HG03097 (cell line): ENCODE measurements around the gene AAR2.

Experiments used
- ATAC-seq: cut with Tn5 transposase; IDR thresholded peaks from one replicate; pipeline ENCODE4 v1.9.1; 2021; ENCODE audit not compliant: unreplicated experiment, low FRiP score

AAR2 gene, protein sequence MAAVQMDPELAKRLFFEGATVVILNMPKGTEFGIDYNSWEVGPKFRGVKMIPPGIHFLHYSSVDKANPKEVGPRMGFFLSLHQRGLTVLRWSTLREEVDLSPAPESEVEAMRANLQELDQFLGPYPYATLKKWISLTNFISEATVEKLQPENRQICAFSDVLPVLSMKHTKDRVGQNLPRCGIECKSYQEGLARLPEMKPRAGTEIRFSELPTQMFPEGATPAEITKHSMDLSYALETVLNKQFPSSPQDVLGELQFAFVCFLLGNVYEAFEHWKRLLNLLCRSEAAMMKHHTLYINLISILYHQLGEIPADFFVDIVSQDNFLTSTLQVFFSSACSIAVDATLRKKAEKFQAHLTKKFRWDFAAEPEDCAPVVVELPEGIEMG

DNA sequence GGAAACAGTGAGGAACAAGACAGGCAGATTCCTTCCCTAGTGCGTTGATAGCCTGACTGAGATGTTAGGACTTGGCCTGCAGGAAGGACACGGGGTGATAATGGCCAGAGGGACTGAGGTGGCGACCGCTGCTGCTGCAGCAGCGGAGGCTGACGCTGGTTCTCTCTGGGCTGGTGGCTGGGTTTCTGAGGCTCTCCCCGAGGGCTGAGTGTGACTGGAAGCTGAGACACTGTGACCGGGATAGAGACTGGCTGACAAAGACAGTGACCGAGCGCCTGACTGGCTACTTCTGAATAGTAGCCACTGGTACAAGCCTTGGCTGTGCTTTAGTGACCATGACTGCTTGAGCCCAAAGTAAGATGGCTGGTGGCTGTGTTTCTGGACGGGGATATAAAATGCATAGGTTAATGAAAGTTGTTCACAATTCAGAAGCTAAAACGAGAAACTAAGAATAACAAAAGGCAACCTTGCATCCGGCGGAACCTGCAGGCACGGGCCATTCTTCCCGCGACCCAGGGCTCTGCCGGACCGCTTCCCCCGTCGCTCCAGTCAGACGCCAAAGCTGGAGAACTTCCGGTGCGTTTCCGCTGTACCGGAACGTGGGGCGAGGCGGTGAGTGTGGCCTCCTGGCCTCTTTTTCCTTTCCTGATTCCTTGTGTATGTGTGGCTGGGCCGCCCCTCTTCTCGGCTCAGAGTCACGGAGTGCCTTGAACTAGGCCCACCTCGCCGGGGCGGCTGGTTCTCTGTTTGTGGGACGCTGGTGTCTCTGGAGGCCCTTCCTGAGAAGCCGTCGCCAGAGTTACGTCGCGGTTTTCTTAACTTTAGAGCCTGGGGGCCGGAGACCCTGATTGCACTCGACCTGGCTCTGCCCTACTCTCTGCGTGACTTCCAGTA lies at the start of gene AAR2:
Gene AAR2, plus strand, starts transcription at position 587 of the 894 bp plus-strand sequence. CDS start 3,391 bp downstream, outside the sequence.
- peak; percentile 75 for ATAC-seq

GRCh38 chr20:36193977-36194712 lies 42.1 kb upstream of the AAR2 start:
- no peak for ATAC-seq

- ATAC-seq = no peak
Observed at GRCh38 chr20:36196676-36197075, 39.6 kb upstream of the AAR2 start.

GRCh38 chr20:36197271-36197670 lies 39.0 kb upstream of the AAR2 start:
- no peak for ATAC-seq

DNA sequence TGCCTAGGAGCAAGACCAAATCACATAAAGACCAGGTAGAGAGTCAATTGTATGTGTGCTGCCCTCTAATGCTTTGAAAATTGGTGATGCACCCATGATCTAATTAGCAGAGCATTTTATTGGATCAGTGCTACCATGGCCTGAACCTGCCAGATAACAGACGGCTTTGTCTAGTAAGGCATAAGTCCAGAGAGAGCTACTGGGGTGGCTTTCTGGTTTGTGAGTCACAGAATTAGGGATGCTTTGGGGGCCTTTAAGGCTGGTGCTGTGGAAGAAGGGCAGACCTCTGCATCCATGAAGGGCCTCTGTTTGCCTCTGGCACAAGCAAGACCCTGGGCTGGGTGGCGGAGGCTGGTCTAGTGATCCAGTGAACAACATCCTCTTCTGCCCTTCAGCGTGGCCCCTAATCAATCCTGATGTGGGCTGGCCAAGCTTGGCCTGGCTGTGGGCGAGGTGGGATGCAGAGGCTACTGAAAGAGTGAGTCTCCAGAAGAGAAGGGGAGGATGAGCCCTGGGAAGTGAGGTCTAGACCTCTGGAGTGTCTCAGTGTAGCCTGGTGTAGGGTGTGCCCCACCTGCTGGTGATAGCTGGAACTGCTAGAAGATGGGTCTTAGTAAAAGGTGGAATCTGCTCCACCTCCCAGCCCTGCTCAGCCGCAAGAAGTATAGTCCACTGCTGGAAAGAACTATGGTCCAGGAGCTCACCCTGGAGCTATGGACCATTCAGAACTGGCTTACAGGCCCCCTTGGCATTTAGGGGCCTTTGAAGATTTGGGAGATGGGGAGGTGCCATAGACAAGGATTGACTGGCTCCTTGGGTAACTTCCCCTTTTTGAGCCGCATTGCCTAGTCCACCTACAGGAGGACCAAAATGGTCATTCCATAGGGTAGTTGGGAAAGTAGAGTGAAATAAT lies 36.7 kb upstream of the AAR2 start:
- no peak for ATAC-seq

DNA sequence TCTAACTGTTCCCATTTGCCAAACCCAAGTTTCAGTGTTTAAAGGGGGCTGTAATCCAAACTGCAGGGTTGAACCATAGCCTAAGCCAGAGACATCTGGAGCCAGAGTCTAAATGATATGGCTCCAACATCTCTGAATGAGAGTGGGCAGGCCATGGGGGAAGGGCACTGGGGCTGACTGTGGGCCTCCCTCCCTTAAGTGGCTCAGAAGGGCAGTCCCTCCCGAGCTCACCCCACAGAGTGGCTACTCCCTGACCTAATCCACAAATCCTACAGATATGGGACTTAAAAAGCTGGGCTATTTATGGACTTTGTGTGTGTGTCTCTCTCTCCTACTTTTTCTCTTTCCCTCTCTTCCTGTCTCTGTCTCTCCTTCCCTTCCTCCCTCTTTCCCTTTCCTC lies 35.8 kb upstream of the AAR2 start:
- no peak for ATAC-seq

- no peak for ATAC-seq
Observed at GRCh38 chr20:36201198-36201597, 35.1 kb upstream of the AAR2 start.

DNA sequence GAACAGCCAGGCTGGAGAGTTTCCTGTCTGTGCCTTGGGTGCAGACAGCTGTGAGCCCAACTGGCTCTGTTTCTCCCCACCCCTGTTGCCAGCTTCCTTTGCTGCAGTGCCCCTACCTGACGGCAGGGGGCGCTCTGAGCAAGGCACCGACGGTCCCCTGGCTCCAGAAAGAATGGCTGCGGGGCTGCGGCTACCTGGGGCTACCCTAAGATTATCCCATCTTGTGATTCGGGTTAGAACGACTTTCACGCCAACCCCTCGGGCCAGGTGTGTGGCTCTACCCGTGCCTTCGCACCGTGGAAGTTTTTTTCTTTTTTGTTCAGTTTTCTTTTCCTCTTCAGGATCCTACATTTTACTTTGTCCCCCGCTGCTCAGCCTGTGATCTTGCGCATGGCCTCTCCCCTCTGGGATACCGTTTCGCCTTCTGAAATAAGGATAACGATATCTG lies 33.4 kb upstream of the AAR2 start:
- ATAC-seq = no peak

GRCh38 chr20:36203861-36204260 lies 32.4 kb upstream of the AAR2 start:
- no peak for ATAC-seq

GRCh38 chr20:36205026-36205425 lies 31.3 kb upstream of the AAR2 start:
- no peak for ATAC-seq

DNA sequence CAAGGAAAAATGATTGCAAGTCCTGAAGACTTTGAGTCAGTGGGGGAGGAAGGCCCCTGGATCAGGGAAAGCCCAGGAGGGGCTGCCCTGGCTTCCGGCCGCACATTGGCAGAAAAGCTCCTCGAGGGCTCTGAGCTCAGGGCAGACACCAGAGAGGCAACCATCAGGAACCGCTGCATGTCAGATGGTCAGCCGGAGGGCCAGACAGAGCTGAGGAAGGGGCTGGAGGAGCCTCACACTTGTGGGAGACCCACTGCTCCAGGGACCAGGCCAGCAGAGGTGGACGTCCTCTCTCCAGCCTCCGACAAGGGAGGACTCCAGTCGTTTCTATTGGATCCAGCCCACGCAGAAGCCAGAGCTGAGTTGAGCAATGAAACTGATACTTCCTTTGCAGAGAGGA lies 30.2 kb upstream of the AAR2 start:
- no peak for ATAC-seq

DNA sequence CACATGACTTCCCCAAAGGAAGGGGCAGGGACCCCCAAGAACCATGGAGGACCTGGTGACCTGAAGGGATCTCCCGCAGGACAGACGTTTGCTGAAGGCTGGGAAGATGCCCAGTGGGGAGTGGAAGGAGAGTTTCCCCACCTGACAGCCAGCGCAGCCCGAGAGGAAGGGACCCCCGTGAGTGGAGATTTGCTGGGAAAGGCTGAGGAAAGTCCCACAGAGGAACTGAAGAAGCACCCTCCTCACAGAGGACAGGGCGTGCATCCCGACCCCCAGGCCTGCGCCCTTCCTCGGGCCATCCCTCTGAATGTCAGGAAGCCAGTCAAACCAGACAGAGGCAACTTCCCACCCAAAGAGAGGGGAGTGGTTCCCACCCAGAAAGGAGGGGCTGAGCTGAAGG lies 29.6 kb upstream of the AAR2 start:
- ATAC-seq = no peak

DNA sequence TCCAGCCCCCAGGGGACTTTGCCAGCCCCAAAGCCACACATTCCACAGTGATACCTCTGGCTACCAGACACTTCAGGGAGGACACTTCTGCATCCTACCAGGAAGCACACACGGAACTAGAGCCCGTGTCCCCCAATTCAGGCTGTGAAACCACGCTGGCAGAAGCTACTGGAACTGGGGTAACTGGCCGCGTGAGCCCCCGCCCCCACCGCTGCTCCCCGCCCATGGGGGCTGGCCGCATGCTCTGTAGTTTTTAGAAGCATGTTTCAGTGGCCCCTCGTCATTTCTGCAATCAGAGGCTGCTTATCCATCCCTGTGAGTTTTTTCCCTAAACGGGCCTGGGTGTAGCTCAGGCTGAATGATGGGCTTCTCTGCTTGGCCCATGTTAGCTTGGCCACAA lies 28.7 kb upstream of the AAR2 start:
- ATAC-seq = no peak

DNA sequence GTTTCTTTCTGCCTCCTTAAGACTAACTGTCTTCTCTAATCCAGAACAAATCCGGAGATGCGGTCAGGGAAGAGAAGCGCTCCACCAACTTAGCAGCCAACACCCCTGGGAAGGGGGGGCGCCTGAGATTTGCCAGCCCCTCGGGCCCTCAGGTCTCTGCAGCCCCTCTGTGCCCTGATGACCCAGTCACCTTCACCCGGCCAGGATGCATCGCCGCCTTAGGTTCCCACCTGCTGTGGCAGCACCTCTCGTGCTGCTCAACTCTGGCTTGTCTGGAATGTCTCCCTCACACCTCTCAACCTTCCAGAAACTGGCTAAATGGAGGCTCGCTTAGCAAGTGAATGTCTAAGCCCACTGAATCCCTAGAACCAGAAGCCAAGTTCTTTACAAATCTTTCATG lies 28.0 kb upstream of the AAR2 start:
- no peak for ATAC-seq

DNA sequence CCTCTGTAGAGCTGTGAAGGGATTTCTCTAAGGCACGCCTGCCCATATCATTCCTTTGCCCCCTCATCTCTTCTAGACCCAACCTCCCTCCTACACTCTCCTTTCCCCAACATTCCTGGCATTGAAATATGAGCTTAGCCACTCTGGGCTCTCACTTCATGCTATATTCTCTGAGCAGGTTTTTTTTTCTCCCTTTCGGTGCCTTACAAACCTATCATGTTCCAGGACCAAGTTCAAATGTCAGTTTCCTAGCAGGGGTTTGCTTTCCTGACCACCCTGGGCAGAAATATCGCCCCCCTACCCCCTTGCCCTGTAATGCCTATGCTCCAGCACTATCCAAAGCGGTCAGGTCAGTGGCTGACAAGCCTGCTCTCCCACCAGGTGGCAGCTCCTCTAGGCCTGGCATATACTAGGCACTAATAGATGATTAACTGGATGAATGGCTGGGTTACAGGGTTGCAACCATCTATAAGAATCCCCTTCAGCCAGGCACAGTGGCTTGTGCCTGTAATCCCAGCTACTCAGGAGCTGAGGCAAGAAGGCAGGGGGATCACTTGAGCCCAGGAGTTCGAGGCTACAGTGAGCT lies 25.7 kb upstream of the AAR2 start:
- ATAC-seq = no peak

GRCh38 chr20:36213362-36213761 lies 22.9 kb upstream of the AAR2 start:
- ATAC-seq = no peak

- no peak for ATAC-seq
Observed at GRCh38 chr20:36214684-36215256, 21.5 kb upstream of the AAR2 start.

- no peak for ATAC-seq
Observed at GRCh38 chr20:36215778-36216177, 20.5 kb upstream of the AAR2 start.

GRCh38 chr20:36216314-36217025 lies 19.8 kb upstream of the AAR2 start:
- no peak for ATAC-seq
